ENCODE data around the gene CEP70. TPM values are rescaled to one million over a fixed set of nuclear protein-coding genes. Genes with fewer than 3 reads are reported as not detected.
A peak's percentile ranks its signal among the peaks of the same experiment; 100 is the strongest.
"Not testable (repeated sequence)": the region's sequence is repeated elsewhere in the genome, so short reads cannot be mapped to it uniquely, and the experiment has no call there.

CEP70 gene
- total RNA-seq, 5 donors from 2014 or later (not counting 1 experiment from before 2014, with no cell fraction given): 14.5 to 23.4 (median 21.7) TPM

DNA sequence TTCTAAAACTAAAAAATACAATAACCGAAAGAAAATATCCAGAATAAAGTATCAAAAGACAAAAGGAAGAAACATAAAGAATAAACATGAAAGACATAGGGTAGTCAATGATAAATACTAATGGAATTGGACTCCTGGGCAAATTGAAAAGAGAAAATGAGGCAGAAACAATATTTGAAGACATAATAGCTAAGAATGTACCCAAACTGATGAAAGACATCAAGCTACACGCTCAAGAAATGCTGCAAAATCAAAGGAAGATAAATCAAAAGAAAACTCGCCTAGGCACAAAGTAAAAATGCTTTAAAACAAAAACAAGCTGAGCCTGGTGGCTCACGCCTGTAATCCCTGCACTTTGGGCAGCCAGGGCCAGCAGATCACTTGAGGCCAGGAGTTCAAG, 34.9 kb downstream of the CEP70 start:
- H3K36me3 ChIP-seq (ENCODE audit: control insufficient read depth in 2 of 2, extremely low read depth in 1 of 2, insufficient read depth in 1 of 2, low read length in 1 of 2): peaks cover 3 to 5% of the 10 kb centered on the region in 2 donors
- no peaks in the 10 kb centered on the region for H3K4me1 ChIP-seq (ENCODE audit: control insufficient read depth in 1 of 2, extremely low read depth in 1 of 2, insufficient read depth in 2 of 2, low read length in 2 of 2)
- no peak overlapping the region for H3K27ac ChIP-seq (ENCODE audit: low read length)
- ChIA-PET POLR2A (no interaction called here), CTCF (no interaction called here)
- H3K9me3 ChIP-seq: no peaks in the 10 kb centered on the region
- ATAC-seq (replicated peaks in 1 of 4): no peak
- Mint-ChIP-seq H3K9me3 (peaks cover 8 to 38% (median 34%) of the 10 kb centered on the region in 3 donors), H3K36me3 (peaks cover 79% of the 10 kb centered on the region), H3K4me3 (no peak overlapping the region), H3K4me1 (peaks cover 4 to 10% (median 6%) of the 10 kb centered on the region in 3 donors), H3K27ac (no peak overlapping the region), H3K27me3 (no peaks in the 10 kb centered on the region)
- DNase-seq: no peak
- no peaks in the 10 kb centered on the region for H3K27me3 ChIP-seq (replicated peaks in 1 of 2; ENCODE audit: control insufficient read depth in 2 of 2, extremely low read depth in 1 of 2, insufficient read depth in 2 of 2, low read length in 1 of 2)
- 100% methylated on average over 3 of the region's 4 CpGs for WGBS (ENCODE audit: insufficient coverage)
- no peak overlapping the region for H3K4me3 ChIP-seq (ENCODE audit: control insufficient read depth in 1 of 2, extremely low read depth in 1 of 2, low read length in 1 of 2)

DNA sequence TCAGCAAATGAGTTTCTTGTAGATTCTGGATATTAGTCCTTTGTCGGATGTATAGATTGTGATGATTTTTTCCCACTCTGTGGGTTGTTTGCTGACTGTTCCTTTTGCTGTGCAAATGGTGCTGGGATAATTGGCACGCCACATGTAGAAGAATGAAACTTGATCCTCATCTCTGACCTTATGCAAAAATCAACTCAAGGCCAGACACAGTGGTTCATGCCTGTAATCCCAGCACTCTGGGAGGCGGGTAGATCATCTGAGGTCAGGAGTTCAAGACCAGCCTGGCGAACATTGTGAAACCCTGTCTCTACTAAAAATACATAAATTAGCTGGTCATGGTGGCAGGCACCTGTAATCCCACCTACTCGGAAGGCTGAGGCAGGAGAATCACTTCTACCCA, 39.3 kb downstream of the CEP70 start:
- CTCF ChIA-PET; H3K36me3 ChIP-seq (ENCODE audit: control insufficient read depth in 2 of 2, extremely low read depth in 1 of 2, insufficient read depth in 1 of 2, low read length in 1 of 2); H3K4me3 ChIP-seq (ENCODE audit: control insufficient read depth in 1 of 2, extremely low read depth in 1 of 2, low read length in 1 of 2); H3K4me1 Mint-ChIP-seq; DNase-seq; H3K4me1 ChIP-seq (ENCODE audit: control insufficient read depth in 1 of 2, extremely low read depth in 1 of 2, insufficient read depth in 2 of 2, low read length in 2 of 2); H3K27ac Mint-ChIP-seq; H3K27me3 Mint-ChIP-seq; H3K27me3 ChIP-seq (replicated peaks in 1 of 2; ENCODE audit: control insufficient read depth in 2 of 2, extremely low read depth in 1 of 2, insufficient read depth in 2 of 2, low read length in 1 of 2); POLR2A ChIA-PET; ATAC-seq (replicated peaks in 1 of 4); H3K9me3 ChIP-seq; H3K4me3 Mint-ChIP-seq; H3K27ac ChIP-seq (ENCODE audit: low read length): not testable (repeated sequence)
- Mint-ChIP-seq H3K9me3 (peaks cover 17 to 61% (median 46%) of the 10 kb centered on the region in 3 donors), H3K36me3 (peaks cover 82% of the 10 kb centered on the region)
- 100% methylated on average over 1 of the region's 5 CpGs for WGBS (ENCODE audit: insufficient coverage)

DNA sequence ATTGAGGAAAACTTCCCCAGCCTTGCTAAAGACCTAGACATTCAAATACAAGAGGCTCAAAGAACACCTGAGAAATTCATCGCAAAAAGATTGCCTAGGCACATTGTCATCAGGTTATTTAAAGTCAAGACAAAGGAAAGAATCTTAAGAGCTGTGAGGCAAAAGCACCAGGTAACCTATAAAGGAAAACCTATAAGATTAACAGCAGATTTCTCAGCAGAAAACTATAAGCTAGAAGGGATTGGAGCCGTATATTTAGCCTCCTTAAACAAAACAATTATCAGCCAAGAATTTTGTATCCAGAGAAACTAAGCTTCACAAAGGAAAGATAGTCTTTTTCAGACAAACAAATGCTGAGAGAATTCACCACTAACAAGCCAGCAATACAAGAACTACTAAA, 43.1 kb downstream of the CEP70 start:
- H3K27me3 Mint-ChIP-seq; H3K4me1 ChIP-seq (ENCODE audit: control insufficient read depth in 1 of 2, extremely low read depth in 1 of 2, insufficient read depth in 2 of 2, low read length in 2 of 2); ATAC-seq (replicated peaks in 1 of 4); H3K27ac ChIP-seq (ENCODE audit: low read length); H3K9me3 ChIP-seq; H3K4me3 ChIP-seq (ENCODE audit: control insufficient read depth in 1 of 2, extremely low read depth in 1 of 2, low read length in 1 of 2); DNase-seq; H3K27me3 ChIP-seq (replicated peaks in 1 of 2; ENCODE audit: control insufficient read depth in 2 of 2, extremely low read depth in 1 of 2, insufficient read depth in 2 of 2, low read length in 1 of 2); H3K27ac Mint-ChIP-seq; H3K4me3 Mint-ChIP-seq; POLR2A ChIA-PET; H3K4me1 Mint-ChIP-seq: not testable (repeated sequence)
- Mint-ChIP-seq H3K36me3 (peaks cover 92% of the 10 kb centered on the region), H3K9me3 (peaks cover 27 to 60% (median 47%) of the 10 kb centered on the region in 3 donors)
- WGBS (ENCODE audit: insufficient coverage): no CpG with 5 or more reads among the region's 2 CpGs
- H3K36me3 ChIP-seq (ENCODE audit: control insufficient read depth in 2 of 2, extremely low read depth in 1 of 2, insufficient read depth in 1 of 2, low read length in 1 of 2): peaks cover 6 to 18% of the 10 kb centered on the region in 2 donors
- CTCF ChIA-PET: interaction anchor here in 1 of 2 donors (0.7 kb wide), 1 partner anchor 365 kb away, joined by 3 read pairs; no protein-coding TSS in a partner anchor

DNA sequence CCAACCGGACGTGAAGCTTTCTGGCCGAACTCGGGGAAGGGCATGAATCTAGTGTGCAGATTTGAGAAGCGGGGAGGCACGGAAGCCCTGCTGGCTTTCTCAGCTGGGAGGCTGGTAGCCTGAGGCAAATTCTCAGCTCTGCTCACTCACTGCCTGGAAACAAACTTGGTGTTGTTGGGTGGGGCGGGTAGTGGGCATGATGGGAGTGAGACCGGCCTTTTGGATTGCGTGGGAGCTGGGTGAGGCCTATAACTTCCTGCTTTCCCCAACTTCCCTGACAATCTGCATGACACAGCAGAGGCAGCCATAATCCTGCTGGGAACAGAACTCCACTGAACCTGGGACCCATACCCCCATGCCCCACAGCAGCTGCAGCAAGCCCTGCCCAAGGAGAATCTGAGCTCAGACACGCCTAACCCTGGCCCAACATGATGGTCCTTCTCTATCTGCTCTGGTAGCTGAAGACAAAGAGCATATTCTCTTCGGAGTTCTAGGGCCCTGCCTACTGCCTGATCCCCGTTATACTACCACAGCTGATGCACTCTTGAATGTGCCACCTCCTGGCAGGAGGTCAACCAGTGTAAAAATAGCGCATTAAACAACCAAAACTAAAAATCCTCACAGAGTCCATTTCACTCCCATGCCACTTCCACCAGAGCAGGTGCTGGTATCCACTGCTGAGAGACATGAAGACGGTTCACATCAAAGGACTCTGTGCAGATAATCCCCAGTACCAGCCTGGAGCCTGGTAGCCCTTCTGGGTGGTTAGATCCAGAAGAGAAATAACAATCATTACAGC, 44.7 kb downstream of the CEP70 start:
- ChIA-PET POLR2A (no interaction called here), CTCF (no interaction called here)
- Mint-ChIP-seq H3K27me3 (no peaks in the 10 kb centered on the region), H3K36me3 (peaks cover 94% of the 10 kb centered on the region), H3K9me3 (peaks cover 31 to 68% (median 45%) of the 10 kb centered on the region in 3 donors), H3K27ac (no peak overlapping the region), H3K4me1 (peaks cover 5 to 9% (median 8%) of the 10 kb centered on the region in 3 donors), H3K4me3 (no peak overlapping the region)
- H3K4me1 ChIP-seq (ENCODE audit: control insufficient read depth in 1 of 2, extremely low read depth in 1 of 2, insufficient read depth in 2 of 2, low read length in 2 of 2): no peaks in the 10 kb centered on the region
- peak overlapping the region in 1 of 2 donors; percentile 23 for H3K4me3 ChIP-seq (ENCODE audit: control insufficient read depth in 1 of 2, extremely low read depth in 1 of 2, low read length in 1 of 2)
- H3K27me3 ChIP-seq (replicated peaks in 1 of 2; ENCODE audit: control insufficient read depth in 2 of 2, extremely low read depth in 1 of 2, insufficient read depth in 2 of 2, low read length in 1 of 2): no peaks in the 10 kb centered on the region
- no peak for ATAC-seq (replicated peaks in 1 of 4)
- H3K9me3 ChIP-seq: peaks cover 2% of the 10 kb centered on the region
- no peak for DNase-seq
- WGBS (ENCODE audit: insufficient coverage): 87% methylated on average over 9 of the region's 14 CpGs
- H3K36me3 ChIP-seq (ENCODE audit: control insufficient read depth in 2 of 2, extremely low read depth in 1 of 2, insufficient read depth in 1 of 2, low read length in 1 of 2): peaks cover 6 to 18% of the 10 kb centered on the region in 2 donors
- H3K27ac ChIP-seq (ENCODE audit: low read length): no peak overlapping the region

DNA sequence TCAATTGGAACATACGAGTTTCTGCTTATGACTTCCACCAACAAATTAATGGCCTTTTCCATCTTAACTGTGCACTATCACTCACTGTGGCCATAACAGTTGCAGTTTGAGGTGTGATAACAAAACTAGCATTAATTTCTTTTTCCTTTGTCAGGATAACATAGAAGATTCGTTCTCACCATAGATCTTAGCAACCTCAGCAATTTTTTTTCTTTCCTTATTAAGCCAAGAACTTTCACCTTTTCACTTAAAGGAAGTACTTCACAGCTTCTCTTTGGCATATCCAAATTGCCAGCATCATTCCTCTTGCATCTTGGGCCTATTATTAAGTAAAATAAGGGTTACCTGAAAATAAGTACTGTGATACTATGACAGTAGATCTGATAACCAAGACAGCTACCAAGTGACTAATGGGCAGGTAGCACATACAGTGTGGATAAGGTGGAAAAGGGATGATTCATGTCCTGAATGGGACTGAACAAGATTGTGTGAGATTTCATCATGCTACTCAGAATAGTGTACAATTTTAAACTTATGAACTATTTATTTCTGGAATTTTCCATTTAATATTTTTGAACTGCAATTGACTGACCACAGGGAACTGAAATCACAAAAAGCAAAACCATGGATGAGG, 46.6 kb downstream of the CEP70 start:
- Mint-ChIP-seq H3K4me1 (peaks cover under 1 to 5% (median 2%) of the 10 kb centered on the region in 3 donors), H3K27me3 (no peaks in the 10 kb centered on the region), H3K4me3 (no peak overlapping the region), H3K9me3 (peaks cover 27 to 67% (median 47%) of the 10 kb centered on the region in 3 donors), H3K36me3 (peaks cover 92% of the 10 kb centered on the region), H3K27ac (no peak overlapping the region)
- DNase-seq (no peak), ATAC-seq (replicated peaks in 1 of 4) (no peak)
- CTCF ChIA-PET: no interaction called here
- Histone ChIP-seq H3K27ac (ENCODE audit: low read length) (no peak overlapping the region), H3K4me1 (ENCODE audit: control insufficient read depth in 1 of 2, extremely low read depth in 1 of 2, insufficient read depth in 2 of 2, low read length in 2 of 2) (no peaks in the 10 kb centered on the region), H3K9me3 (peaks cover 2% of the 10 kb centered on the region), H3K27me3 (replicated peaks in 1 of 2; ENCODE audit: control insufficient read depth in 2 of 2, extremely low read depth in 1 of 2, insufficient read depth in 2 of 2, low read length in 1 of 2) (no peaks in the 10 kb centered on the region), H3K4me3 (ENCODE audit: control insufficient read depth in 1 of 2, extremely low read depth in 1 of 2, low read length in 1 of 2) (no peak overlapping the region), H3K36me3 (ENCODE audit: control insufficient read depth in 2 of 2, extremely low read depth in 1 of 2, insufficient read depth in 1 of 2, low read length in 1 of 2) (peaks cover 7 to 18% of the 10 kb centered on the region in 2 donors)
- 100% methylated on average over 2 of the region's 2 CpGs for WGBS (ENCODE audit: insufficient coverage)
- POLR2A ChIA-PET: no interaction called here

DNA sequence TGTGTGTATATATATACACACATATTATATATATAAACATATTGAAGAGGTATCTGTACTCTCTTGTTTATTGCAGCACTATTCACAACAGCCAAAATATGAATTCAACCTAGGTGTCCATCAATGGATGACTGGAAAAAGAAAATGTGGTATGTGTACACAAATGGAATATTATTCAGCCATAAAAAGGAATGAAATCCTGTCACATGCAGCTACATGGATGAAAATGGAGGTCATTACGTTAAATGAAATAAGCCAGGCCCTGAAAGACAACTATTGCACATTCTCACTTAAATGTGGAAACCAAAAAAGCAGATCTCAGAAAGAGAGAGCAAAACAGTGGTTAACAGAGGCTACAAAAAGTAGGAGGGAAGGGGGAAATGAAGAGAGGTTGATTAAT, 49.5 kb downstream of the CEP70 start:
- H3K9me3 Mint-ChIP-seq: peaks cover 27 to 65% (median 52%) of the 10 kb centered on the region in 3 donors
- ChIA-PET CTCF (no interaction called here), POLR2A (no interaction called here)
- no peaks in the 10 kb centered on the region for H3K4me1 Mint-ChIP-seq
- Histone ChIP-seq H3K4me1 (ENCODE audit: control insufficient read depth in 1 of 2, extremely low read depth in 1 of 2, insufficient read depth in 2 of 2, low read length in 2 of 2) (no peaks in the 10 kb centered on the region), H3K27me3 (replicated peaks in 1 of 2; ENCODE audit: control insufficient read depth in 2 of 2, extremely low read depth in 1 of 2, insufficient read depth in 2 of 2, low read length in 1 of 2) (no peaks in the 10 kb centered on the region), H3K36me3 (ENCODE audit: control insufficient read depth in 2 of 2, extremely low read depth in 1 of 2, insufficient read depth in 1 of 2, low read length in 1 of 2) (peaks cover 15% of the 10 kb centered on the region in 2 donors), H3K9me3 (no peaks in the 10 kb centered on the region), H3K27ac (ENCODE audit: low read length) (no peak overlapping the region), H3K4me3 (ENCODE audit: control insufficient read depth in 1 of 2, extremely low read depth in 1 of 2, low read length in 1 of 2) (no peak overlapping the region)
- no peak overlapping the region for H3K4me3 Mint-ChIP-seq
- no peak overlapping the region for H3K27ac Mint-ChIP-seq
- H3K36me3 Mint-ChIP-seq: peaks cover 95% of the 10 kb centered on the region
- H3K27me3 Mint-ChIP-seq: no peaks in the 10 kb centered on the region
- DNase-seq (no peak), ATAC-seq (replicated peaks in 1 of 4) (no peak)
- WGBS (ENCODE audit: insufficient coverage): no CpG with 5 or more reads among the region's 1 CpG
